ENCODE data around the gene ASB3.
"Not testable (repeated sequence)": the region's sequence is repeated elsewhere in the genome, so short reads cannot be mapped to it uniquely, and the experiment has no call there.

Gene ASB3

DNA sequence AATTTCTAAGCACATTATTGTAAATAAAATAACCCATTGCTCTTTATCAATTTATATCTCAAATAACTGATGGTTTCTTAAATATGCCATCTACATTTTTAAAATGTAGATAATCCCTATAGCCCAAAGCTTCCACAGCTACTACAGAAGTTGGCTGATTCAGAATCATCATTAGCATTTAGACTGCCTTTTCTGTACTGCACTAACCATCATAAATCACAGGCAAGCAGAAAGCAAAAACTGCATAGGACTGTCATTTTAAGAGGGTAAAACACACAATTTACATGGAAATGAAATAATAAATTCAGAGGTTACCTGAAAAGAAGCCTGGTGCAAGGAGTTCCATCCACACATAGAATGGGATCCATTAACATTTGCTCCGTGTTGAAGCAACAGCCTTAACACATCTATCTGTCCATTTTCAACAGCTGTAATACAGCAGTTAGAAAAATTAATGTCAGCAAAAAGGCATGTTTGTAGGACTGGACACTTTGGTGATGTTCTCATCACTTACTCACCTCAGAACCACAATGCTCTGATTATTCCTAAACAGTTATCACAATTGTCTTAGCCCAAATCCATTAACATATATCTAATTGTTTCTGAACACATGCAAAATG lies 57.5 kb downstream of the ASB3 start:
- no peak for ATAC-seq

DNA sequence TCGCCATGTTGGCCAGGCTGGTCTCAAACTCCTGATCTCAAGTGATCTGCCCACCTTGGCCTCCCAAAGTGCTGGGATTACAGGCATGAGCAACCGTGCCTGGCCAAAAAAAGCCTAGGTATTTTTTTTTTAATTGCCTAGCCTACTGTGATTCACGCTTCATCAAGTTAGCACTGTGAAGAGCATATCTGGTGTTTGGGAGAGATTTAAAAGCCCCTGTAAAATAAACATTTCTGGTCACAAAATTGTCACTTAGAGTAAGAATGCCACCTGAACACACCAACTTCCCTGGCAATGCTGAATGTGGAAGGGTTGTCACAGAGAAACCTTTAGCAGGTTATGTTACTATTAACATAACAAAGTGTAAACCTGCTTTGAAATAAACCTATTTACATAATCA lies 58.8 kb downstream of the ASB3 start:
- no peak for ATAC-seq

DNA sequence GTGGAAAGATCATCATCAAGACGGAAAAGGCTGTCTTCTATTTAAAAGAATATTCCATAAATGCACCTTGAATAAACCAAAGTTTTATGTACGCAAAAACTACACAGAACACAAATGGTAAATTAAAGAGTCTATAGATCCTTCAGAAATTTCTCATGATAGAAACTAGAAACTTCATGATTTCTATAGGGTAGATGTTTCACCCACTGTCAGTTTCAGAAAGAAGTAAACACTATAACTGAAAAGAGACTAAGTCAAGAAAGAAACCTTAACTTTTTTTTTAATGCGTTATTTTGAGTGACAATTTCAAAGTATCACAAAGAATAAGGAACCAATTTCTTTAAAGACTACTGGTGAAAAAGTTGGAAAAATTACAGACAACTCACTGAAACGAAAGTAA lies 61.1 kb downstream of the ASB3 start:
- no peak for ATAC-seq

DNA sequence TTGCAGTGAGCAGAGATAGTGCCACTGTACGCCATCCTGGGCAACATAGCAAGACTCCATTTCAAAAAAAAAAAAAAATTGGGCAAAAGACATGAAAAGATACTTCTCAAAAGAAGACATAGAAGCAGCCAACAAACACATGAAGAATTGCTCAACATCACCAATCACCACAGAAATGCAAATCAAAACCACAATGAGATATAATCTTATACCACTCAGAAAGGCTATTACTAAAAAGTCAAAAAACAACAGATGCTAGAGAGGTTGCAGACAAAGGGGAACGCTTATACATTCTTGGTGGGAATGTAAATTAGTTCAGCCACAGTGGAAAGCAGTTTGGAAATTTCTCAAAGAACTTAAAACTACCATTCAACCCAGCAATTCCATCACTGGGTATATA lies 62.2 kb downstream of the ASB3 start:
- peak; percentile 25 to 43 for ATAC-seq

DNA sequence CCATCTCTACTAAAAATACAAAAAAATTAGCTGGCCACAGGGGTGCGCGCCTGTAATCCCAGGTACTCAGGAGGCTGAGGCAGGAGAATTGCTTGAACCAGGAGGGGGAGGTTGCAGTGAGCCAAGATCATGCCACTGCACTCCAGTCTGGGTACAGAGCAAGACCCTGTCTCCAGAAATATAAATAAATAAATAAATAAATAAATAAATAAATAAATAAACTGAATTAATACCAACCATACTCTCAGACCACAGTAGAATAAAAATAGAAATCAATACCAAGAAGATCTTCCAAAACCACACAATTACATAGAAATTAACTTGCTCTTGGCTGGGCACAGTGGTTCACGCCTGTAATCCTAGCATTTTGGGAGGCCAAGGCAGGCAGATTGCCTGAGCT lies 65.8 kb downstream of the ASB3 start:
- ATAC-seq = not testable (repeated sequence)

DNA sequence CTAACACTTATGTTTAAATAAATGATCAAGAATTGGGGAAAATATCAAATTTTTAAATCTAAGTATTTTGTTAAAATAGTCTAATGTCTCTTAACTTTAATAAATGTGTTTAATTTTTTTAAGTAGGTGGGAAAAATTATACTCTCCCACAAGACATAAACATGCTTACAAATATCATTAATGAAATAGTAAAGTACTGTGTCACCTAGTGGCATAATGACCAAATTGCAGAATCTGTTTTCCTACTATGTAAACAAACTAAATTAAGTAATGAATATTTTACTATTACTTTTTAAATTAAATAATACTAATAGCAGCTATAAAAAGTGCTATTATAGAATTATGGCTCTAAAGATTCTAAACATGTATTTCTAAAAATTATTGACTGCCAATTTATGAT lies 71.2 kb downstream of the ASB3 start:
- no peak for ATAC-seq

DNA sequence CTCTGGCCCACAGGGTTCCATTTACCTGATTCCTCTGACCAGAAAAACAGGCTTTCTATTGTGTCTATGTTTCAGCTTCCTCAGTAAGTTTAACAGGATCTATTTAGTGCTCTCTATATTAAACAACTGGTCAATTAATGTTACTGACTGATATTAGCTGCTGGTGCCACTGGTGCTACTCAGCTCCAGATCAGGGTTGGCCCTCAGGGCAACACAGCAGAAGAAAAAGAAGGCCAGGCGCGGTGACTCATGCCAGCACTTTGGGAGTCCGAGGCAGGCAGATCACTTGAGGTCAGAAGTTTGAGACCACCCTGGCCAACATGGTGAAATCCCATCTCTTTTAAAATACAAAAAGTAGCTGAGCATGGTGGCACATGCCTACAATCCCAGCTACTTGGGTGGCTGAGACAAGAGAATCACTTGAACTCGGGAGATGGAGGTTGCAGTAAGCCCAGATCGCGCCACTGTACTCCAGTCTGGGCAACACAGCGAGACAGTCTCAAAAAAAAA lies 75.4 kb downstream of the ASB3 start:
- ATAC-seq = no peak

DNA sequence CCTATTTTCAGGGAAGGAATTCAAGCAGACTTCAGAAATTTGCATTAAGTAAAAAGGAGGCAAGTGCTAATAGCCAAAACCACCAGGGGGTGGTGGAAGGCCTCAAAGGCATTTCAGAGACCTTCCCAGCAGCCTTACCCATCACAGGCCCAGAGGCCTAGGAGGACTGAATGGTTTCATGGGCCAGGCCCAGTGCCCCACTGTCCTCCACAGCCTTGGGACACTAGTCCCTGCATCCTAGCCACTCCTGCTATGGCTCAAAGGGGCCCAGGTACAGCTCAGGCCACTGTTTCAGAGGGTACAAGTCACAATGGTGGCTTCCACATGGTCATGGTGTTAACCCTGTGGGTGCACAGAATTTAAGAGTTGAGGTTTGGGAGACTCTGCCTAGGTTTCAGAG lies 77.8 kb downstream of the ASB3 start:
- no peak for ATAC-seq

DNA sequence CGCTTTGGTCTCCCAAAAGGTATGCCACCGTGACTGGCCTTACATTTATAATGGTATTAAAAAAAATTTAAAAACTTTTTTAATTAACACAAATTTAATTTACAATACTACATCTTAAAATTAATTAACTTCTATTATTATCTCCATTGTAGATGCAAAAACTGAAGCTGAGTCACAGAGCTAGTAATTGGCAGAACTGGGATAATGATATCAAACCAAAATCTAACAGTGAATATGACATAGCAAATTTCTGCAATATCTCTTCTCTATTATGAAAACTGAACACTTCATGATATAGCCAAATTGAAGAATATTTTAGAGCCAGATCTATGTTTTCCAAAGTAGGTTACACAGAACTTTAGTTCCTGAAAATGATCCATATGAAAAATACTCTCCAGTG lies 85.5 kb downstream of the ASB3 start:
- no peak for ATAC-seq

DNA sequence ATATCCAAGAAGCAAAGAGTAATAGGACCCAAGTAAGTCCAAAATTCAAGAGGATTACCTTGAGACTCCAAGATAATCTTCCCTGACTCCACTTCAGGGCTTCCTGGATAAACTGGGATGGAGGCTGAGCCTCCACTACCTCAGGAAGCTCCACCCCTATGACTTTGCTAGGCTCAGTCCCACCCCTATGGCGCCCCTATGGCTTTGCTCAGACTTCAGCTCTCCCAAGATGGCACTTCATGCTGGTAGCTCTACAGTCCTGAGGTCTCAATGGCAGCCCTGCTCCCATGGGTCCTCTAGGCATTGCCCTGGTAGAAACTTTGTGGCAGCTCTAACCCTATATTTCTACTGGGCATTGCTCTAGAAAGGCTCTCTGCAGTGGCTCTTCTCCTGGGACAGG lies 89.1 kb downstream of the ASB3 start:
- no peak for ATAC-seq

DNA sequence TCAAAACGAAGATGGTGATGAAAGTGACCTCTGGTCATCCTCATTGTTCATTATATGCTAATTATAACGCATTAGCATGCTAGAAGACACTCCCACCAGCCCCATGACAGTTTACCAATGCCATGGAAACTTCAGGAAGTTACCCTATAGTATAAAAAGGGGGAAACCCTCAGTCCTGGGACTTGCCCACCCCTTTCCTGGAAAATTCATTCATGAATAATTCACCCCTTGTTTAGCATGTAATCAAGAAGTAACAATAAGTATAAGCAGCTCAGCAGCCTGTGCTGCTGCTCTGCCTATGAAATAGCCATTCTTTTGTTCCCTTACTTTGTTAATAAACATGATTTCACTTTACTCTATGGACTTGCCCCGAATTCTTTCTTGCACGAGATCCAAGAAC lies 89.7 kb downstream of the ASB3 start:
- no peak for ATAC-seq

DNA sequence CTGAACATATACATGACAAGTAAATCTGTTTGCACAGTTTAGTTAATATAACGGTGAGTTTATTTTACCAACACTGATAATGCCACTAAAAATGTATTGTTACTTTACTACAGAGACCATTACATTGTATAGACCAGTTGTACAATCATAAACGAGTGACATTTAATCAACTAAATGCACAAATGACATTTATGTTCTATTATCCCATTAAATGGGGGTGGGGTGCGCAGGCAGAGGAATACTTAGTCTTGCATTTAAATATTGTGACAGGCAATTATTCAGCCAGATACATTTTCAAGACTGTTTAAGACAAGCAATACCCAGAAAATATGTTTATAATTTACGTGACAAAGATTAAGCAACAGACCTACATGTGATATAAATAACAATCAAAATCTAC lies 91.2 kb downstream of the ASB3 start:
- no peak for ATAC-seq

DNA sequence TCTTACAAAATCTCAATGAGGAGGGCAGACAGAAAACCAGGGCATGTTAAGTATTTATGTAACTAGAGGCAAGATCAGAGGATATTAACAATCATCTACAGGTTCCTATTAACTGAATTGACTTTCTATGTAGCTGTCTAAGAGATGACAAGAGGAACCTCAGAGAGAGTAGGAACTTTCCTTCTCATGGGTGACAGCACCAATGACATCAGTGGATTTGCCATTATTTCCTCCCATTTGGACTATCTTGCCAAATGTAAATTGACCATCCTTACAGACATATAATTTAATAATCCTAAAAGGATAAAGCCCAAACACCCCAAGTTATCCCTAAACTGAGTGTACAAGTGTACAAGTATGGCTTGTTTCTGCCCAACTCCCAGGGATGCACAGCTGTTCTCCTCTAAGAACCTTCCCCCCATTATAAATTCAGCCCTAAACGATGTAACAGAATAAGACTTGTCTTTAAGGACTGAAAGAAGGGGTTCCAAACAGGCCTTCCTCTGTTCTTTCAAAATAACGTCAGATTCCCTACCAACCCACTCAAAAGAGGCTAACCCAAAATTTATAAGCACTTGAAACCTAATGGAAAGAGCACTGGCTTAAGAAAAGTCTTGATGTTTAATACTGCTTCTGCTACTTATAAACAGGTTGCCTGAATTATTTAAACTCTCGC lies 92.5 kb downstream of the ASB3 start:
- no peak for ATAC-seq

DNA sequence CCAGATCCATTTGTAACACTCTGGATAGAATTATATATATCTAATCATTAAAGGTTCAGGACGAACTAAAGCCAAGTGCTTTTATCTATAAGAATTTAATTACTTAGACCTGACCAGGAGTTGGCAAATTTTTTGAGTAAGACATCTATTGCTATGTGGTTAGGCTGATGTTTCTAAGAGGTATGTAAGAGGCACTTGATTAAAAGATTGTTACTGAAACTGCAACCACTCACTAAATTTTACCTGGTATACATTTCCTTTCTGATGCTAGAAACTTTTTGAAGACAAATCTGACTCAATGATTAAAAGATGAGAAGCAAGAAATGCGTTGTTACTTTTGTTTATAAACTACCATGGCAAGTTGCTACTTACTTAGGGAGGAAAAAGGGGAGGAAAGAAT lies 95.9 kb downstream of the ASB3 start:
- no peak for ATAC-seq

DNA sequence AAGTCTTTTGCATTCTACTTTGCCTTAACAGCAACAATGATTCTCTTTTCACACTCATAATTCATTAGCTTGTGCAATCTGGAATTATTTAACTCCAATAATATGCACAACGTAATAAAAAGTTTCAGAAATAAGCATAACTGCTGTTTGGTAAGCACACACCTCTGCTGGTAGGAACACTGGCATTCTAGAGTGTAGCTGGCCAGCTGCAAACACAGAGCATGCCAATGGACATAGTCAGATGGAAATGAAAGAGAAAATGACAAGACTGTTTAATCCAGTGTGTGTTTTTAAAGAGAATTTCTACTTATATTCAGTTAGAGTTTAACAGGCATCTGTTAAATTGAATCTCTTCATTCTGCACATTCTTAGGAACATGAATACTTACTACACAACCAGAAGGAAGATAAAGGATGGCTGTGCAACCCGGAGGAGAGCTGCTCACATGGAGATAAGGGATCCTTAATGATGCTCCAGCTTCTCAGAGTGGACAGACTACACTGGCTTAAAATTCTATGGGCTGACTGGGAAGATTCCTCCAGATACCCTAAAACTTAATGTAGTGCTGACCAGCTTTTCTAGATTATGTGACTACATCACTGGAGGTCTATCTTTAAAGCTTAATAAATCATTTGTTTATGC lies 113.8 kb downstream of the ASB3 start:
- ATAC-seq = no peak

DNA sequence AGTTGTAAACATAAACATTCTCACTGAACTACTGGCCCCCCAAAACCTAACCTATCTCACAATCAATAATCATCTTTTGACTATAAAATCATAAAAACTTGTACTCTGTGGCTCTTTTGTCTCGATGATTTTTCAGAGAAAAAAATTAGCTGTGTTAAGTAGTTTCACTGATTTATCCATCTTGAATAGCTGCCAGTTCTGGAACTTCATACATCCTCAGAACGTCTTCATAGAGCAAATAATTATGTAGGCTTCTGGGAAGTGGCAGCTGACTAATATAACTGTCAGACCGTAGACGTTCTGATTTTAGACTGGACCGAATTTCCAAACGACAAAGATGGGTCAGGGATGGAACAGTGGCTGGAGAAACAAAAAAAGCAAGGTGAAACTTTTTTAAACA lies 116.4 kb downstream of the ASB3 start:
- no peak for ATAC-seq

DNA sequence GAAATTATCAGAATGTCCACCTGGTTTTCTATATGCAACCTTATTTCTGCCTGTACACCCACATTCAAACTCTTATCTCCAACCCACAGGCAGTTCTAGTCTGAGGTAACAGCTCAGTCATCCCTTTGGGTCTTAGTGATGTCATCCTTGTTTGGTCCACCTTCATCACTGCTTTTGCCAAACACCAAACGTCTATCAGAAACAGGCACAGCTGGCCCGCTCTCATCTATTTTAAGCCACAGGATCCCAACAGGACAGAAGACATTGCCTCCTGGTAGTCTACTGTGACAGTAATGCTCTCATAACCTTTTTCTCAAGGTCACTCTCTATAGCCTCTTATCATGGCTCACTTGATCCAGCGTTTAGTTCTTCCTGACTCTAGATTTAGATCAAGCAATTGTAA lies 118.1 kb downstream of the ASB3 start:
- ATAC-seq = no peak

DNA sequence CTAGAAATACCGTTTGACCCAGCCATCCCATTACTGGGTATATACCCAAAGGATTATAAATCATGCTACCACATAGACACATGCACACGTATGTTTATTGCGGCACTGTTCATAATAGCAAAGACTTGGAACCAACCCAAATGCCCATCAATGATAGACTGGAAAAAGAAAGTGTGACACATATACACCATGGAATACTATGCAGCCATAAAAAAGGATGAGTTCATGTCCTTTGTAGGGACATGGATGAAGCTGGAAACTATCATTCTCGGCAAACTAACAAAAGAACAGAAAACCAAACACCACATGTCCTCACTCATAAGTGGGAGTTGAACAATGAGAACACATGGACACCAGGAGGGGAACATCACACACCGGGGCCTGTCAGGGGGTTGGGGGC lies 119.6 kb downstream of the ASB3 start:
- not testable (repeated sequence) for ATAC-seq

DNA sequence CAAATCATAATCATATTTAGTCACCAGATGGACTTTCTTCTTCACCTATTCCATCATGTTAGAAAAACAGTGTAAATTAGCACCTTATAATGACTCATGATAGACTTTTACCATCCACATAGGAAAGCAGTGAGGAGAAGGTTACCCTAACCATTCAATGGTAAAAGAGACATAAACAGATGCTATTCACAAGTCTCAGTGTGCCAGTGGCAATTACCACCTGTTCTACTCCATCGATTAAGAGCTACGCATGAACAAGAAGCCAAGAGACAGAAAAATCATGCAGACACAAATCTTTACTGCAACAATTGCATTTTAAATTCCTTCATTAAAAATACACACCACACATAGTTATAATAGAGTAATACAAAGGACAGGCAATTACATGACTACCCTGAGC lies 125.9 kb downstream of the ASB3 start:
- ATAC-seq = no peak

DNA sequence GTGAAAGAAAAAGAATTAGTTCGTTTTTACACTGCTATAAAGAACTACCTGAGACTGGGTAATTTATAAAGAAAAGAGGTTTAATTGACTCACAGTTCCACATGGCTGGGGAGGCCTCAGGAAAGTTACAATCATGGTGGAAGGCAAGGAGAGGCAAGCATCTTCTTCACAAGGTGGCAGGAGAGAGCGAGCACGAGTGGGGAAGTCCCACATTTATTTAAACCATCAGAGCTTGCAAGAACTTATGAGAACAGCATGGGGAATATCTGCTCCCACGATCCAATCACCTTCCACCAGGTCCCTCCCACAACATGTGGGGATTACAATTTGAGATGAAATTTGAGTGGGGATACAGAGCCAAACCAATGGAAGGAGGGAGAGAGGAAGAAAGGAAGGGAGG lies 128.3 kb downstream of the ASB3 start:
- ATAC-seq = not testable (repeated sequence)

DNA sequence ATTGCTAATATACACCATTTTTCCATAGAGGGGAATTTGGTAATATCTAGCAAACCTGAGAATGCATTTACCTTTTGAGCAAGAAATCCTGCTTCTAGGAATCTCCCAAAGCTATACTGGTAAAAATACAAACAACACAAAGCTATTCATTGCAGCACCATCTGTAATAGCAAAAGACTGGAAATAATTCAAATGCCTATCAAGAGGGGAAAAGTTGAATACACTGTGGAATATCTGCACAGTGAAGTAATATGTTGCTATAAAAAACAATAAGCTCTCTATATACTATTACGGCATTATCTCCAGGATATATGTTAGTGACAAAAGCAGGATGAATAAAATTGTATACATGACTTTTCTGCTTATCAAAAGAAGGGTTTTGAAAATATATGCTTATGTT lies 131.5 kb downstream of the ASB3 start:
- no peak for ATAC-seq

DNA sequence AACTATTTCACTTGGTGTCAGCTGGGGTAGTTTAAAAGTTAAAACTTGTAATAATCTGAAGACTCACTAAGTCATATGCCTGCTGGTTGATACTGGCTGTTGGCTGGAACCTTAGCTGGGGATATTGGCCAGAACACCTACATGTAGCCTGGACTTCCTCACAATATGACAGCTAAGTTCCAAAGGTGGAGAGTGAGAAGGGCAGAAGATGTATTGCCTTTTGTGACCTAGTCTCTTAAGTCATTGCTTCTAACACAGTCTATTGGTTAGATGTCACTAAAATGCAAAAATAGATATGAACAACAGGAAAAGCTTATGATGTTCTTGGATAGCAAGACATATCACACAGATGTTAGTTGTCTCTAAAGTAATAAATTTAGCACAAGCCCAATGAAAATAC lies 132.4 kb downstream of the ASB3 start:
- ATAC-seq = no peak

DNA sequence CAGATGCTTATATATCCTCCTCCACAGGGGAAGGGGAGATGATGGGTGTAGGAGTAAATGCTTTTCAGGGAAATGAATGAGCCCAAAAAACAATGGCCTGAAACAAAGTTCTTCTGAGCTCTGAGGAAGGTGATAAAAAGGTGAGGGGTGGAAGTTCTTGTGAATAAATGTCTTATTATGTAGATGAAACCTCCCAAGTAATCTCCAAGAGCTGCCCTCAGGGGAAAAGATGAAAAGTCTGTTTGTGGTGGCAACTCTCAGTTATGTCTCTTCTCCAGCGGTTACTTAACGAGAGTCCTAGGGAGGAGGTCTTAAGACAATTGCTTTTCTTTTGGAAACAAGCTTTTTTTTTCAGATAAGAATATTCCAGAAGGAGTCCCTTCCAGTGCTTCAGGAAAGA lies 134.6 kb downstream of the ASB3 start:
- ATAC-seq = no peak

DNA sequence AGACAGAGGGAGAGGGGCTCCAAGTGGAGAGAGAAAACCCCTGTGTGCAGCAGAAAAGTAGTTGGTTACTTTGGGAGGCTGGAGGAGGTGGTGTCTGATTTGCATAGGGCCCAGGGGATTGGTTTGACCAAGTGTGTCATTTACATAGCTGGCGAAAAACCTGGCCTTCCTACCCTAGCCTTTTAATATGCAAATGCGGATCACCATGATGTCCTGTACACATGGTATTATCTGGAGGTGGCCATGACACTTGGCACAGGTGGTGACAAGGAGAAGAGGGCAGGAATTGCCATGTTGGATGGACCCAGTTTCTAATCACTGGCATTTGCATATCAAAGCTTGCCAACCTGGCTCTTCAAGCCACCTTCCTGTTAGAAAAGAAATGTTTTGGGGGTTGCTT lies 140.0 kb downstream of the ASB3 start:
- ATAC-seq = no peak

Data from activated CD4-positive, CD25-positive, alpha-beta regulatory T cell treated with anti-CD3 and anti-CD28 coated beads, Interleukin-2, amount 50 U/mL, for 24 hours (primary cell).